ENCODE measurements around the gene FBRSL1. TPM values are rescaled to one million over a fixed set of nuclear protein-coding genes. Genes with fewer than 3 reads are reported as not detected.

FBRSL1 gene
- total and polyA plus RNA-seq, 2 donors (not counting 3 experiments of a cell fraction or from before 2014, with no cell fraction given): 19.3 to 79.8 TPM

- FAIRE-seq: no peak
- dilution Hi-C loops (cut with MboI; ENCODE audit: extremely low pct_ligation_motif_present, low sequenced_read_pairs): no loop called here
These were observed 26.4 kb downstream of the FBRSL1 start for GRCh38 chr12:132516095-132517012.

More at GRCh38 chr12:132516095-132517012, 26.4 kb downstream of the FBRSL1 start:
- ChIA-PET POLR2A (no interaction called here), CTCF (no interaction called here)
- no peaks in the 10 kb centered on the region for H3K36me3 ChIP-seq (ENCODE audit: control insufficient read depth in 2 of 2, extremely low read depth in 1 of 2, insufficient read depth in 2 of 2, low read length in 2 of 2)
- BruUV-seq (replicated peaks): no TSS peak
- H4K20me1 ChIP-seq (replicated peaks; ENCODE audit: control insufficient read depth, extremely low read depth, insufficient read depth, low read length): no peaks in the 10 kb centered on the region
- H3K4me2 ChIP-seq (ENCODE audit: insufficient read depth, low read length): no peak overlapping the region
- no peaks in the 10 kb centered on the region for H3K27me3 ChIP-seq (ENCODE audit: control insufficient read depth in 2 of 2, insufficient read depth in 2 of 2, low read length in 2 of 2)
- H3K79me2 ChIP-seq (ENCODE audit: control insufficient read depth, insufficient read depth, low read length): no peaks in the 10 kb centered on the region
- no peak overlapping the region for H3K4me3 ChIP-seq (replicated peaks in 1 of 3; ENCODE audit: insufficient read depth in 1 of 3, low read depth in 1 of 3, low read length in 3 of 3)
- intact Hi-C loops (cut with micrococcal nuclease): no loop called here
- no peaks in the 10 kb centered on the region for H3K9me1 ChIP-seq (replicated peaks; ENCODE audit: control insufficient read depth, extremely low read depth, insufficient read depth, low read length)
- no peak for TF ChIP-seq POLR2A (IDR thresholded peaks at IDR 0.05; ENCODE audit: low read depth, low read length)
- TF ChIP-seq MAX (IDR thresholded peaks at IDR 0.05; ENCODE audit: insufficient read depth, insufficient read length): no peak
- no peak for TF ChIP-seq MYC (IDR thresholded peaks at IDR 0.05; ENCODE audit: low read depth, low read length)
- TF ChIP-seq CTCF (IDR thresholded peaks at IDR 0.05; ENCODE audit: extremely low read depth in 1 of 2, insufficient read depth in 1 of 2, low read depth in 1 of 2, low read length in 2 of 2): no peak
- TF ChIP-seq JUN (IDR thresholded peaks at IDR 0.05; ENCODE audit: borderline replicate concordance, insufficient read depth, insufficient read length, low read depth): no peak
- no peak for TF ChIP-seq FOS (IDR thresholded peaks at IDR 0.05; ENCODE audit: borderline replicate concordance, insufficient read depth, low read length)
- TF ChIP-seq POLR2AphosphoS5 (IDR thresholded peaks at IDR 0.05; ENCODE audit: insufficient read depth, low read depth, low read length): no peak
- no peak for TF ChIP-seq GATA2 (IDR thresholded peaks at IDR 0.05; ENCODE audit: insufficient read depth, insufficient read length, low read depth, low read length)
- no peak for TF ChIP-seq EZH2 (IDR thresholded peaks at IDR 0.05; ENCODE audit: borderline replicate concordance, low read depth, low read length, severe bottlenecking)
- no peak overlapping the region for H3K27ac ChIP-seq (ENCODE audit: insufficient read depth, low read depth, low read length)
- no peaks in the 10 kb centered on the region for H3K4me1 ChIP-seq (ENCODE audit: control insufficient read depth, extremely low read depth, insufficient read depth, low read length)
- H2AFZ ChIP-seq (ENCODE audit: low read depth, low read length): no peak overlapping the region
- H3K9me3 ChIP-seq (replicated peaks; ENCODE audit: control insufficient read depth, insufficient read depth, low read length): no peaks in the 10 kb centered on the region
- DNase-seq (ENCODE audit: low read depth, low spot score): no peak
- H3K9ac ChIP-seq (replicated peaks; ENCODE audit: extremely low read depth, insufficient read depth, low read length): no peak overlapping the region
